ENCODE data around the gene CYGB.

DNA sequence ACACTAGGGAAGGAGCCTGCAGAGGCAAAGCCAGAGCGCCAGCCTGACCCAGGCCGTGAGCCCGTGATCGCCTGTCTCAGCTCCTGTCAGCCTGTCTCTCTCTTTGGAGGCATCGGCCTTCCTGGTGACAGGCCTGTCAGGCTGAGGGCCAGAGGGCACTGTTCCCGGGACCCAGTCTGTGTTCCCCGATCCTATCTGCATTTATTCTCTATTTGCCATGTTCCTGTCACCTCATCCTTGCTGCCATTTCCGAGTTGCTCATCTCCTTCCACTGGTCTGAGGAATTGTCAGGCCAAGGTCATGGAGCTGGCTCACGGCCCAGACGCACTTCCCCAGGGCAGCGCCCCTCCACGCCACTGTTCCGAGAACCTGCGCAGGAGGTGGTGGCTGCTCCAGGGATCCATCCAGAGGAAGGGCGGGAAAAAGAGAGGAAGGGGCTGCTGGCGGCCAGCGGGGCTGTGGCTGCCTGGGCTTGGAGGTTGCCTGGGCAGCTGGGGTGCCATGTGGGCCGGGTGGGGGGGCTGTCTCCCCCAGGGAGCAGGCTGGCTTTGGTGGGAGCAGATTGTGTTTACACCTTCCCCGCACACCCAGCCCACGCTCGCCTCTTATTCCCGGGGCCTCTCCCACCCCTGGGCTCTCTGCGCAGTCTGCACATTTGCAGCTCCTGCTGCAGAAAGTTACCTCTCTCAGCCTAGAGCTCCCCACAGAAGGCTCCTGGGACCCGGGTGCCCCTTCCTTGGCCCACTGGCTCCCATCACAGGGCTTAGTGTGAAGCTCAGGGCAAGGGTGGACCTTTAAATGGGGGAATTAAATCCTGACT, 7.2 kb upstream of the CYGB start:
- TF ChIP-seq, protein P1, sequence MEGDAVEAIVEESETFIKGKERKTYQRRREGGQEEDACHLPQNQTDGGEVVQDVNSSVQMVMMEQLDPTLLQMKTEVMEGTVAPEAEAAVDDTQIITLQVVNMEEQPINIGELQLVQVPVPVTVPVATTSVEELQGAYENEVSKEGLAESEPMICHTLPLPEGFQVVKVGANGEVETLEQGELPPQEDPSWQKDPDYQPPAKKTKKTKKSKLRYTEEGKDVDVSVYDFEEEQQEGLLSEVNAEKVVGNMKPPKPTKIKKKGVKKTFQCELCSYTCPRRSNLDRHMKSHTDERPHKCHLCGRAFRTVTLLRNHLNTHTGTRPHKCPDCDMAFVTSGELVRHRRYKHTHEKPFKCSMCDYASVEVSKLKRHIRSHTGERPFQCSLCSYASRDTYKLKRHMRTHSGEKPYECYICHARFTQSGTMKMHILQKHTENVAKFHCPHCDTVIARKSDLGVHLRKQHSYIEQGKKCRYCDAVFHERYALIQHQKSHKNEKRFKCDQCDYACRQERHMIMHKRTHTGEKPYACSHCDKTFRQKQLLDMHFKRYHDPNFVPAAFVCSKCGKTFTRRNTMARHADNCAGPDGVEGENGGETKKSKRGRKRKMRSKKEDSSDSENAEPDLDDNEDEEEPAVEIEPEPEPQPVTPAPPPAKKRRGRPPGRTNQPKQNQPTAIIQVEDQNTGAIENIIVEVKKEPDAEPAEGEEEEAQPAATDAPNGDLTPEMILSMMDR (IDR thresholded peaks at IDR 0.05; ENCODE audit: insufficient read depth, low read length, poor library complexity, severe bottlenecking) = no peak
- no peak for TF ChIP-seq EZH2phosphoT487 (conservative IDR thresholded peaks at IDR 0.05; ENCODE audit: low read length)
